NCI-H2107 (cell line): Measurements from ENCODE around the gene DOCK11.

Experiments
- DNase-seq: peaks from one replicate; lab custom pipeline; 2025; lab: John Stamatoyannopoulos, UW

DOCK11 gene

GRCh38 chrX:118502161-118502789 lies 6.7 kb downstream of the DOCK11 start:
- DNase-seq = no peak

DNA sequence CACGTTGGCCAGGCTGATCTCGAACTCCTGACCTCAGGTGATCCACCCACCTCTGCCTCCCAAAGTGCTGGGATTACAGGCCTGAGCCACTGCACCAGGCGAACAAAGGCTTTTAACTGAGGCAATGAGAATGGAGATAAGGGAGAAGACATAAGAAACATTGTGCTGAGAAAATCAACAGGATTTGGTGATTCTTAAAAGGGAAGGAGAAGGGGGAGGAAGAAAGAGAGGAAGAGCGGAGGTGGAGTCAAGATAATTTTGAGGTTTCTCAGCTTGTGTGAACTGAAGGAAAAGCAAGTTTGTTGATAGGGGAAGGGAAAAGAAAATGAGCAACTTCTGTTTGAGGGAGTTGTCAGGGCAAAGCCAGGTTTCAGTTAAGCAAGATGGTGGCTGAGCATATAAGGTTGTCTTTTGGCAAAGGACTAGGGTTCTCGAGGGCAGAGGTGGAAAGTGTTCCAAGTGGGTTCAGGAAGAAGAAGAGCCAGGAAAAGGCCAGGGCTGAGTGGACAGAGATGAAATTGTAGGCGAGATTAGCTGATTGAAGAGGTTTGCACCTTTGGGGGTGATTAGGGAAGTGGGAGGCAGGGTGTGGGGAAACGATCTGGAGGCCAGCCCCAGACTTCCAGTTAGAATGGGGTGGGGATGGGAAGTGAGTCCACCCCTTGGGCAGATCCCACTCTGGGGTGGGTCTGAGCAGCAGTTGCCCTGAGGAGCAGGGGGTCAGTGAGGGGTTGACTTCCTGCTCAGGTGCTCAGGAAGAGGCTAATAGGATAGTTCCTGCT lies 7.8 kb downstream of the DOCK11 start:
- no peak for DNase-seq

GRCh38 chrX:118504581-118504980 lies 9.0 kb downstream of the DOCK11 start:
- DNase-seq = no peak

DNA sequence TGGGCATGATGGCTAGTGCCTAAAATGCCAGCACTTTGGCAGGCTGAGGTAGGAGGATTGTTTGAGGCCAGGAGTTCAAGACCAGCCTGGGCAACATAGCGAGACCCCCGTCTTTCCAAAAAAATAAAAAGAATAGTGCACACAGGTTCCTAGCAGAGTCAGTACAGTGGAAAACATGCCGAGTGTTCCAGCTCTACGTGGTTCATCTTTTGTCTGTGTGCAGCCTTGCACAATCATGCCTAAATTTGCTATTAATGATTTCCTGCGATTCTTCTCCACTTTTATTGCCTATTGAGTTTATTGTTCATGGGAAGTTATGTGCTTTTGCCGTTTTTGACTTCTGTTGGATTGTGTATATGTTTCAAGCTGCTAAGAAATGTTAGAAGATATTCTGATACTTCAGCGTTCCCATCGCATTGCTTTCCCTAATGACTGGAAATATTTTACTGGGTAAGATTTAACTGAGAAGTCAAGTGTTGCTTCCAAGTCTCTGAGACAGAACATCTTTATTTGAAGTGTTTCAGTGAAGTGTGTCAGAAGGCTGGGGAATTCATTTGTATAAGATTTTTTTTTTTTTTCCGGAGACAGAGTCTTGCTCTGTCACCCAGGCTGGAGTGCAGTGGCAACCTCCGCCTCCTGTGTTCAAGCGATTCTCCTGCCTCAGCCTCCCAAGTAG lies 11.3 kb downstream of the DOCK11 start:
- no peak for DNase-seq

- DNase-seq = no peak
Observed at GRCh38 chrX:118507766-118508165, 12.2 kb downstream of the DOCK11 start.

DNA sequence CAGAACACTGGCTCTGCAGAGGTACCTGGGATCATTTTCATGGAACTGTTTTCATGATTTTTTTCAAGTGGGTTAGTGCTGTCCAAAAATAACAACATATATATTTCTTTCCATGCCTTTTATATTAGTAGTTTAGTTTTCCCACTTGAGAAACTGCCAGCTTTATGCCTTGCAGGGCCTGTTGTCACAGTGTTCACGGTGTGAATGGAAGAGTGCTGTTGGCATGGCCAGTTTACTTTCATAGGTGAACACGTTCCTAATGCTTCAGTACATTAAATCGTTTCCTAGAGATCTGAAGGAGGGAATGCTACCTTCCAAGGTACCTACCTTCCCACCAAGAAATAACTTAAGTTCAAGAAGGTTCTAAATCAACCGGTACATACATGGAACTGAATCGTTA lies 12.6 kb downstream of the DOCK11 start:
- DNase-seq = no peak

DNA sequence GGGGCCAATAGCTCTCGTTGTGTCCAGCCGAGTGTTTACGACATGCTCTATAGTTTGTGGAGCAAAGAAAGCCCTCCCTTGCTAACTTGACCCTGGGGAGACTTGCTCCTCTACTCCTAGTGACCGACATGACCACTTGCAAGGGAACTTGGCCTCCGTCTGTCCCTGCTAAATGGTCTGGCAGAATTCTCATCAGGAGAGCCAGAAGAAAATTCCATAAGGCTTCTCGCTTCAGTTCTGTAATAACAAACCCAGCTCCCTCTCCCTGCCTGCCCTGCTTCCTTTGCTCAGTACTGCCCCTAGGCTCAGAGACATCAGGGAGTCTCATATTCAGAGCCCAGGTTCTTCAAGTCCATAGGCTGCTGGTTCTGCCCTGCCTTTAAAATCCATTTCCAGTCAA lies 13.0 kb downstream of the DOCK11 start:
- no peak for DNase-seq

DNA sequence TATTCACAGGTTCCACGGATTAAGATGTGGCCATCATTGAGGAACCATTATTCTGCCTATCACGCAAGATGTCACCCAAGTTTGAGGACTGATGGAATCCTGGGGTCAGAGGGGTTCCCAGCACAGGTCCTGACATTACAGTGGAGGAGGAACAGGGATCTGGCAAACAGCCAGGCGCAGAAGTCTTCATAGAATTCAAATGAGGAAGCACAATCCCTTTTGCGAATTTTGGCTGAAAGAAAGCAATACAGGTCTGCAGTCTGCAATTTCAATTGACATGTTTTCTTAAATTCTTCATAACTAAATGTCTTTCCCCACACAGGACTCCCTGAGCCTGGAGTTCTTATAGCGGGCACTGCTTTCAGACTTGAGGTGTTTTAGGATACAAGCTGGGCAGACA lies 14.5 kb downstream of the DOCK11 start:
- DNase-seq = no peak

GRCh38 chrX:118513120-118513898 lies 17.7 kb downstream of the DOCK11 start:
- no peak for DNase-seq

DNA sequence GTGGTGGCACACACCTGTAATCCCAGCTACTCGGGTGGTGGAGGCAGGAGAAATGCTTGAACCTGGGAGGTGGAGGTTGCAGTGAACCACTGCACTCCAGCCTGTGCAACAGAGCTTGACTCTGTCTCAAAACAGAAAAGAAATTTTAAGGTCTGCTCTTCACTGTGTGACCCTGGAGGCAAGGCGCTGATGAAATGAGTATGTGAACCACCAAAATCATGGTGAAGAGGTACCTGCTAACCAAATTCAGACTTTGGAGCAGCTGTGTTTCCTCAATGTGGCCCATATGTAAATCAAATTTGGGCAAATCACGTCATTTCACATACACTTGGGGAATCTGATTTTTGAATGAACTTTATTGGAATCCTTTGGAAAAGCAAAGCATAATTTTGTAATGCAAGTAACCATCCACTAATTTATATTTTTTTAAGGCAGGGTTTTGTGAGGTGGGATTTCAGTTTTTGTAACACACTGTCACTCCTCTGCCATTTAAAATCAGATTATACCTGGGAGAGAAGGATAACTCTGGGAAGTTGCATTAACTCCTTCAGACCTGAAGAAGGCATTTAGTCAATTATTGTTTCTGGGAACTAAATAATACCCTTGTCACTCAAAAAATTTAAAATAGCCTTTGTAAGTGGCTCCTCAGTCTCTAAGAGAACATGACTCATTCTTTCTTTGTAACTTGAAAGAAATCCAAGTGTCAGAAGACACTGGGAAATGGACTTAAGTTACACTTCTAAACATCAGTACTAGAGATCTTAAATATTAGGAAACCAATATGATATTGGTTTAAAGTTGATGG lies 24.0 kb downstream of the DOCK11 start:
- DNase-seq = no peak

GRCh38 chrX:118520216-118521206 lies 24.9 kb downstream of the DOCK11 start:
- DNase-seq = no peak

- DNase-seq = no peak
Observed at GRCh38 chrX:118521435-118521834, 25.8 kb downstream of the DOCK11 start.

GRCh38 chrX:118522230-118522926 lies 26.8 kb downstream of the DOCK11 start:
- DNase-seq = no peak

DNA sequence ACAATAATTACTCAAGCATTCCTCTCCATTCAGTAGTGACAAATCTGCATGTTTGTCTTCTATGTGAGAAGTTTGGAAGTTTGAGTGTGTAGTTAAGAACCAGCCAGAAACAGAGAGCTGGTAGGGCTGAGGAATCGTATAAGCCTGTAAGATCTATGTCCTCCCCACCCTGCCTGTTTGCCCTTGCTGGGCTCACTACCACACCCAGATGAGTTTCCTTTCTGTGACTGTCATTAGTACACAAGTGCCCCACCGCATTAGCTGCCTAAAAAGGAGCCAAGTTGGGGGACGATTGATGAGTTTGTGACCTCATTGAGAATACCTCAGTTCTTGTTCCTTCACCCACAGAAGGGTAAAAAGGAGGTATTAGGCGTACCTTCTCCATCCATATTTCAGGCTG lies 28.3 kb downstream of the DOCK11 start:
- no peak for DNase-seq

DNA sequence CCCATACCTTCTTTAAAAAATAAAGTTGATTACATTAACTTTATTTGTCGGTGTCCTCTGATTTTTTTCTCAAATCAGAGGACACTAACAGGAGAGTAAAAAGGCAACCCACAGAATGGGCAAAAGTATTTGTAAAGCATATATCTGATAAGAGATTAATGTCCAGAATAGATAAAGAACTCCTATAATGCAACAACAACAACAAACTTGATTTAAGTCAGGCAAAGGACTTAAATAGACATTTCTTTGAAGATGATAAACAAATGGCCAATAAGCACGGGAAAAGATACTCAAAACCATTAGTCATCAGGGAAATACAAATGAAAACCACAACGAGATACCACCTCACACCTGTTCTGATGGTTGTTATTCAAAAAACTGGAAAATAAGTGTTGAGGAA lies 28.7 kb downstream of the DOCK11 start:
- no peak for DNase-seq

- no peak for DNase-seq
Observed at GRCh38 chrX:118525174-118525730, 29.6 kb downstream of the DOCK11 start.

DNA sequence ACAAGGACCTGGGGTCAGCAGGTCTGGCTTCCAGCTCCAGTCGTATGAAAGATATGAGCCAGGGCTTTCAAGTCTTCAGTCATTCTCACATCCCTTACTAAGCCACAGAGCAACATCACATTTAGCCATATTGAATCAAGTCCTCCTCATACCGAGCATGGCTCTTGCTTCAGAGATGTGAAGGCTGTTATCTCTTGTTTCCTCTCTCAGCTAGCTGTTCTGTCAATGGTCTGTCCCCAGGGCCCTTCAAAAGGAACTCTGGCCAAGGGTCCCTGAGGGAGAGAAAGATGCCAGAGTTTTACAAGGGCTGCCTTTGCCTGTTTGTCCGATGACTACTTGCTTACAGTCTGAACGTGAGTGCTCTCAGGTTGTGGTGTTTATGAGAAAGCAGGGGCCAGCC lies 30.5 kb downstream of the DOCK11 start:
- no peak for DNase-seq

- DNase-seq = no peak
Observed at GRCh38 chrX:118528071-118528737, 32.6 kb downstream of the DOCK11 start.
